Left ventricle myocardium inferior (tissue), 1 donor: ENCODE results near the gene TESK2. TPM values are rescaled to one million over a fixed set of nuclear protein-coding genes. Genes with fewer than 3 reads are reported as not detected.
A peak's percentile ranks its signal among the peaks of the same experiment; 100 is the strongest.

Experiments used
- DNase-seq: peaks from one replicate; pipeline ENCODE4 v3.0.0-alpha.2; 2020
- H3K27ac ChIP-seq: fragments of 200-600 bp; replicated peaks from 2 replicates; pipeline ENCODE4 v1.8.0; 2021
- H3K27me3 ChIP-seq: fragments of 200-600 bp; 2 replicates; pipeline ENCODE4 v1.8.0; 2021; ENCODE audit warnings: low read depth
- H3K36me3 ChIP-seq: fragments of 200-600 bp; 2 replicates; pipeline ENCODE4 v1.8.0; 2021
- H3K4me1 ChIP-seq: fragments of 200-600 bp; 2 replicates; pipeline ENCODE4 v1.8.0; 2021
- H3K4me3 ChIP-seq: fragments of 200-600 bp; 2 replicates; pipeline ENCODE4 v1.8.0; 2021; ENCODE audit warnings: mild to moderate bottlenecking, moderate library complexity
- H3K9me3 ChIP-seq: fragments of 200-600 bp; replicated peaks from 2 replicates; pipeline ENCODE4 v1.8.0; 2021
- CTCF ChIP-seq: fragments of 200-600 bp; IDR thresholded peaks from 2 replicates; pipeline ENCODE4 v1.8.0; 2021; ENCODE audit warnings: antibody characterized with exemption, mild to moderate bottlenecking, borderline replicate concordance
- intact Hi-C: fragments of 100-400 bp; cut with micrococcal nuclease; formaldehyde crosslinking; loops from one replicate; pipeline ENCODE4 v1.11.0; 2022
- total RNA-seq: library from RNA; stranded (reverse); fragmentation: NEBNext Ultra II Directional; extraction: Animal tissue kit (Norgen Biotek cat#: 25700); gene quantifications from one replicate; pipeline ENCODE4 v1.2.1, GENCODE V29; 2021
- donor health status: DM: no; HTN: yes; CAD: no; lungs with severe emphysema.

The TESK2 gene
- total RNA-seq, 1 donor from 2014 or later = 1.4 TPM

GRCh38 chr1:45328680-45329079 lies 162.3 kb downstream of the TESK2 start:
- Histone ChIP-seq H3K27me3 (peaks cover 9% of the 10 kb centered on the region), H3K4me3 (no peak overlapping the region), H3K4me1 (peaks cover 13% of the 10 kb centered on the region), H3K27ac (no peak overlapping the region), H3K9me3 (no peaks in the 10 kb centered on the region), H3K36me3 (peaks cover 40% of the 10 kb centered on the region)
- no peak for TF ChIP-seq CTCF
- DNase-seq = no peak
- intact Hi-C loops = no loop called here

- Histone ChIP-seq H3K9me3 (no peaks in the 10 kb centered on the region), H3K27me3 (peaks cover 9% of the 10 kb centered on the region), H3K4me3 (peak overlapping the region; percentile 71), H3K36me3 (peaks cover 32% of the 10 kb centered on the region), H3K27ac (no peak overlapping the region), H3K4me1 (peaks cover 12% of the 10 kb centered on the region)
- no peak for DNase-seq
- intact Hi-C loops = no loop called here
- no peak for TF ChIP-seq CTCF
Measured at GRCh38 chr1:45327644-45328515, 163.1 kb downstream of the TESK2 start.

- peak; percentile 63 for DNase-seq
- peaks cover 12% of the 10 kb centered on the region for H3K4me1 ChIP-seq
- peaks cover 9% of the 10 kb centered on the region for H3K27me3 ChIP-seq
- H3K36me3 ChIP-seq = peaks cover 22% of the 10 kb centered on the region
- H3K9me3 ChIP-seq = no peaks in the 10 kb centered on the region
- no peak for TF ChIP-seq CTCF
- intact Hi-C loops = no loop called here
- H3K27ac ChIP-seq = no peak within 1 kb of the TSS
- H3K4me3 ChIP-seq = peak within 1 kb of the TSS; percentile 71
Measured at GRCh38 chr1:45326627-45327623, 164.0 kb downstream of the TESK2 start, which contains the start of gene HPDL. TSS of gene HPDL (plus strand) at chr1:45326895. CDS start at chr1:45327149, 254 bp downstream.

- no peaks in the 10 kb centered on the region for H3K9me3 ChIP-seq
Measured at GRCh38 chr1:45325851-45326506, 165.0 kb downstream of the TESK2 start.

More at GRCh38 chr1:45325851-45326506, 165.0 kb downstream of the TESK2 start:
- Histone ChIP-seq H3K4me3 (peak overlapping the region; percentile 71), H3K27ac (no peak overlapping the region), H3K4me1 (peaks cover 12% of the 10 kb centered on the region), H3K27me3 (peaks cover 9% of the 10 kb centered on the region), H3K36me3 (peaks cover 13% of the 10 kb centered on the region)
- intact Hi-C loops = no loop called here
- DNase-seq = no peak
- TF ChIP-seq CTCF = no peak
